ENCODE measurements around the gene HOXC6. TPM values are rescaled to one million over a fixed set of nuclear protein-coding genes. Genes with fewer than 3 reads are reported as not detected.

Gene HOXC6
- polyA plus RNA-seq, 3 donors = not detected

- Histone ChIP-seq H3K27ac (ENCODE audit: low read depth in 1 of 2, low read length in 2 of 2) (no peak overlapping the region), H3K4me1 (ENCODE audit: control insufficient read depth in 1 of 2, insufficient read depth in 2 of 2, low read length in 2 of 2) (peaks cover 14 to 17% of the 10 kb centered on the region in 2 donors), H3K4me3 (replicated peaks in 1 of 3; ENCODE audit: low read depth in 2 of 3, low read length in 3 of 3) (no peak overlapping the region), H3K79me2 (ENCODE audit: insufficient read depth, low read length) (no peaks in the 10 kb centered on the region), H3K36me3 (replicated peaks in 1 of 2; ENCODE audit: control insufficient read depth in 1 of 2, insufficient read depth in 2 of 2, low read length in 2 of 2) (no peaks in the 10 kb centered on the region), H3K9me3 (replicated peaks in 1 of 2; ENCODE audit: control insufficient read depth in 1 of 2, insufficient read depth in 1 of 2, low read length in 2 of 2) (peaks cover 2 to 58% of the 10 kb centered on the region in 2 donors), H3K27me3 (ENCODE audit: control insufficient read depth in 2 of 2, insufficient read depth in 2 of 2, low read length in 2 of 2) (peaks cover 85 to 98% of the 10 kb centered on the region in 2 donors), H4K20me1 (ENCODE audit: insufficient read depth, low read length) (no peaks in the 10 kb centered on the region), H3K9ac (ENCODE audit: insufficient read depth, low read length, poor library complexity, severe bottlenecking) (no peak overlapping the region), H2AFZ (ENCODE audit: insufficient read depth, low read depth, low read length, poor library complexity, severe bottlenecking) (no peak overlapping the region), H3K4me2 (replicated peaks; ENCODE audit: extremely low read depth, low read length, poor library complexity, severe bottlenecking) (no peak overlapping the region)
- Mint-ChIP-seq H3K27ac (no peak overlapping the region), H3K4me3 (peak overlapping the region in 1 of 2 donors; percentile 83), H3K9me3 (peaks cover 0 to 40% (median 17%) of the 10 kb centered on the region in 7 donors), H3K4me1 (peaks cover 32% of the 10 kb centered on the region), H3K36me3 (peaks cover 5 to 16% of the 10 kb centered on the region in 2 donors), H3K27me3 (ENCODE audit: low read depth in 3 of 3) (peaks cover 97 to 98% (median 98%) of the 10 kb centered on the region in 3 donors)
- no peak for DNase-seq
- intact Hi-C loops (cut with micrococcal nuclease) = loop anchor here in 1 of 2 donors (5.0 kb wide), 1 partner anchor 193 kb away; no protein-coding TSS in a partner anchor
- WGBS (ENCODE audit: insufficient coverage) = 3% methylated on average over 33 of the region's 51 CpGs
- TF ChIP-seq CTCF (IDR thresholded peaks at IDR 0.05) = no peak
Observed at GRCh38 chr12:54009171-54010052, 18.8 kb upstream of the HOXC6 start.

GRCh38 chr12:54010053-54010971, 17.9 kb upstream of the HOXC6 start:
- no peak overlapping the region for H2AFZ ChIP-seq (ENCODE audit: insufficient read depth, low read depth, low read length, poor library complexity, severe bottlenecking)
- no peak overlapping the region for H3K27ac ChIP-seq (ENCODE audit: low read depth in 1 of 2, low read length in 2 of 2)
- Mint-ChIP-seq H3K27ac (no peak overlapping the region), H3K9me3 (peaks cover 0 to 39% (median 14%) of the 10 kb centered on the region in 7 donors), H3K36me3 (peaks cover 5 to 14% of the 10 kb centered on the region in 2 donors), H3K27me3 (ENCODE audit: low read depth in 3 of 3) (peaks cover 97 to 98% (median 98%) of the 10 kb centered on the region in 3 donors), H3K4me1 (peaks cover 38% of the 10 kb centered on the region), H3K4me3 (peak overlapping the region in 1 of 2 donors; percentile 83)
- no peak overlapping the region for H3K4me2 ChIP-seq (replicated peaks; ENCODE audit: extremely low read depth, low read length, poor library complexity, severe bottlenecking)
- intact Hi-C loops (cut with micrococcal nuclease) = no loop called here
- no peak for TF ChIP-seq CTCF (IDR thresholded peaks at IDR 0.05)
- 0% methylated on average over 2 of the region's 10 CpGs for WGBS (ENCODE audit: insufficient coverage)
- no peaks in the 10 kb centered on the region for H4K20me1 ChIP-seq (ENCODE audit: insufficient read depth, low read length)
- H3K27me3 ChIP-seq (ENCODE audit: control insufficient read depth in 2 of 2, insufficient read depth in 2 of 2, low read length in 2 of 2) = peaks cover 86 to 98% of the 10 kb centered on the region in 2 donors
- no peak overlapping the region for H3K9ac ChIP-seq (ENCODE audit: insufficient read depth, low read length, poor library complexity, severe bottlenecking)
- H3K9me3 ChIP-seq (replicated peaks in 1 of 2; ENCODE audit: control insufficient read depth in 1 of 2, insufficient read depth in 1 of 2, low read length in 2 of 2) = peaks cover 2 to 49% of the 10 kb centered on the region in 2 donors
- DNase-seq = no peak
- no peak overlapping the region for H3K4me3 ChIP-seq (replicated peaks in 1 of 3; ENCODE audit: low read depth in 2 of 3, low read length in 3 of 3)
- no peaks in the 10 kb centered on the region for H3K79me2 ChIP-seq (ENCODE audit: insufficient read depth, low read length)
- H3K36me3 ChIP-seq (replicated peaks in 1 of 2; ENCODE audit: control insufficient read depth in 1 of 2, insufficient read depth in 2 of 2, low read length in 2 of 2) = no peaks in the 10 kb centered on the region
- H3K4me1 ChIP-seq (ENCODE audit: control insufficient read depth in 1 of 2, insufficient read depth in 2 of 2, low read length in 2 of 2) = peaks cover 14 to 17% of the 10 kb centered on the region in 2 donors

All from CD14-positive monocyte (primary cell).